HepG2 (cell line): ENCODE data around the gene ABCA4. TPM values are rescaled to one million over a fixed set of nuclear protein-coding genes. Genes with fewer than 3 reads are reported as not detected.
A peak's percentile ranks its signal among the peaks of the same experiment; 100 is the strongest.

Experiments used
- DRAP1 ChIP-seq: IDR thresholded peaks from 2 replicates; pipeline ENCODE4 v1.6.1; 2016; ENCODE audit warnings: missing genetic modification reagents, missing compliant biosample characterization
- GATAD2A ChIP-seq: IDR thresholded peaks from 2 replicates; pipeline ENCODE4 v1.6.1; 2016
- KAT2B ChIP-seq: fragments of 150-350 bp; IDR thresholded peaks from 2 replicates; pipeline ENCODE4 v1.6.1; 2014; ENCODE audit warnings: low read depth, low read length, borderline replicate concordance
- KDM2A ChIP-seq: sonication (generic); formaldehyde crosslinking; IDR thresholded peaks from 2 replicates; pipeline ENCODE4 v1.4.0; 2020; ENCODE audit warnings: low read depth, missing genetic modification reagents, borderline replicate concordance
- LCORL ChIP-seq, 2 experiments: fragments of 450-650 bp in 1 of 2; sonication (generic) in 1 of 2; formaldehyde crosslinking in 1 of 2; IDR thresholded peaks; 2 replicates each; pipeline versions ENCODE4 v1.5.0 to v1.6.1; 2017 to 2020; ENCODE audit warnings: antibody characterized with exemption in 1 of 2, missing genetic modification reagents in 1 of 2
- REPIN1 ChIP-seq: sonication (generic); formaldehyde crosslinking; IDR thresholded peaks from 2 replicates; pipeline ENCODE4 v1.8.0; 2022; ENCODE audit warnings: missing genetic modification reagents, low read depth, mild to moderate bottlenecking, borderline replicate concordance
- RXRB ChIP-seq: IDR thresholded peaks from 2 replicates; pipeline ENCODE4 v1.6.1; 2016; ENCODE audit warnings: borderline replicate concordance, missing genetic modification reagents, missing compliant biosample characterization
- SMYD3 ChIP-seq: sonication (generic); formaldehyde crosslinking; IDR thresholded peaks from 2 replicates; pipeline ENCODE4 v1.8.1; 2023; ENCODE audit warnings: mild to moderate bottlenecking, missing genetic modification reagents
- TCF7L2 ChIP-seq: IDR thresholded peaks from 2 replicates; pipeline ENCODE4 v1.6.1; 2011; ENCODE audit warnings: mild to moderate bottlenecking, low read depth, low read length, moderate library complexity
- ZHX2 ChIP-seq, 2 experiments: sonication (generic) in 1 of 2; formaldehyde crosslinking in 1 of 2; IDR thresholded peaks; 2 replicates each; pipeline versions ENCODE4 v1.6.1 to v1.9.0; 2014 to 2022; ENCODE audit warnings: antibody characterized with exemption in 1 of 2, borderline replicate concordance in 1 of 2, inconsistent platforms in 1 of 2, low read depth in 1 of 2, missing genetic modification reagents in 1 of 2
- ZKSCAN8 ChIP-seq: IDR thresholded peaks from 2 replicates; pipeline ENCODE4 v1.6.1; 2016; ENCODE audit warnings: borderline replicate concordance, missing genetic modification reagents, missing compliant biosample characterization
- ZNF136 ChIP-seq: sonication (generic); formaldehyde crosslinking; IDR thresholded peaks from 2 replicates; pipeline ENCODE4 v1.8.1; 2022; ENCODE audit warnings: low read depth, mild to moderate bottlenecking, moderate library complexity, missing genetic modification reagents
- ZNF160 ChIP-seq: sonication (generic); formaldehyde crosslinking; IDR thresholded peaks from 2 replicates; pipeline ENCODE4 v1.8.0; 2022; ENCODE audit warnings: mild to moderate bottlenecking, inconsistent platforms, missing genetic modification reagents
- ZNF24 ChIP-seq: fragments of 450-650 bp; IDR thresholded peaks from 2 replicates; pipeline ENCODE4 v1.6.1; 2017; ENCODE audit warnings: antibody characterized with exemption, mild to moderate bottlenecking
- ZNF747 ChIP-seq: sonication (generic); formaldehyde crosslinking; IDR thresholded peaks from 2 replicates; pipeline ENCODE4 v1.8.1; 2023; ENCODE audit warnings: missing genetic modification reagents, mild to moderate bottlenecking, borderline replicate concordance
- polyA plus RNA-seq, 8 experiments: library from polyadenylated mRNA; depleted of rRNA in 3 of 8; stranded (reverse) in 7 of 8; unstranded in 1 of 8; fragments of >200 nt; fragmentation: Illumina TruSeq in 4 of 8; extraction: Trizol in 4 of 8; gene quantifications; 2 replicates each; pipeline versions ENCODE4 v1.2.1 to v1.2.3, GENCODE V29; 2011 to 2016; ENCODE audit warnings: low read depth in 4 of 8, missing spikeins in 1 of 8, mixed read lengths in 1 of 8; ENCODE audit not compliant: insufficient read depth in 1 of 8
- total RNA-seq, 5 experiments: library from RNA; depleted of rRNA; stranded (reverse); fragments of >200 nt; fragmentation: Illumina TruSeq; extraction: Trizol; gene quantifications; 2 replicates each; pipeline ENCODE4 v1.2.3, GENCODE V29; 2016; ENCODE audit warnings: low read depth in 1 of 5

Gene ABCA4
- total and polyA plus RNA-seq, 2 of the 13 experiments (the other 11 are each of a cell fraction or from before 2014, with no cell fraction given) = 0.24 to 0.67 TPM

GRCh38 chr1:94045465-94046056, 75.4 kb downstream of the ABCA4 start (continued):
- TF ChIP-seq RXRB (CRISPR knock-in tag) (0 out of 2 replicates have a peak, but pooled peaks have one; percentile 13), ZNF24 (no peak), TCF7L2 (no peak), ZNF136 (no peak), ZNF160 (no peak), DRAP1 (no peak), REPIN1 (CRISPR knock-in tag) (peak; percentile 53; the same call in 1 of the 2 replicates), GATAD2A (CRISPR knock-in tag) (peak; percentile 54), LCORL (IDR thresholded peaks at IDR 0.05) (no peak), LCORL (CRISPR knock-in tag; IDR thresholded peaks at IDR 0.05) (peak; percentile 55; the same call in 1 of the 2 replicates), ZNF747 (CRISPR knock-in tag) (peak; percentile 45; the same call in 1 of the 2 replicates), SMYD3 (CRISPR knock-in tag) (no peak), KAT2B (no peak), ZHX2 (IDR thresholded peaks at IDR 0.05; ENCODE audit: low read depth) (no peak), ZHX2 (CRISPR knock-in tag; IDR thresholded peaks at IDR 0.05; ENCODE audit: borderline replicate concordance) (no peak), KDM2A (no peak), ZKSCAN8 (CRISPR knock-in tag) (no peak)
